MCF 10A (cell line): ENCODE results near the gene LDLRAD4. TPM values are rescaled to one million over a fixed set of nuclear protein-coding genes. Genes with fewer than 3 reads are reported as not detected.

Source experiments
- BruUV-seq: library from RNA; stranded (reverse); fragments of 400-500 nt; replicated peaks from 2 replicates; lab custom pipeline; 2021; lab: Mats Ljungman, UMichigan
- CTCF ChIA-PET: fragments of 300-600 bp; sonication (Branson Sonifier 250); formaldehyde crosslinking; extraction: SDS; loops from one replicate; lab custom pipeline; 2021; ENCODE audit warnings: antibody characterized with exemption, inconsistent platforms; lab: Yijun Ruan, JAX
- POLR2A ChIA-PET: fragments of 300-600, 350-650 bp; sonication (Branson Sonifier 250); formaldehyde crosslinking; extraction: SDS; loops from one replicate; lab custom pipeline; 2020; ENCODE audit warnings: antibody characterized with exemption, inconsistent platforms; lab: Yijun Ruan, JAX
- DNase-seq: peaks from one replicate; pipeline ENCODE4 v3.0.0-alpha.2; 2018; ENCODE audit not compliant: unreplicated experiment
- H3K27ac Mint-ChIP-seq: one replicate; pipeline ENCODE4 v1.8.0; 2022; ENCODE audit warnings: mild to moderate bottlenecking, low read depth, mixed read lengths; ENCODE audit not compliant: unreplicated experiment
- H3K27me3 Mint-ChIP-seq: one replicate; pipeline ENCODE4 v1.8.0; 2022; ENCODE audit warnings: mixed read lengths; ENCODE audit not compliant: insufficient read depth, unreplicated experiment
- H3K36me3 Mint-ChIP-seq: one replicate; pipeline ENCODE4 v1.8.0; 2022; ENCODE audit warnings: mild to moderate bottlenecking, moderate library complexity, mixed read lengths; ENCODE audit not compliant: insufficient read depth, unreplicated experiment
- H3K4me1 Mint-ChIP-seq: one replicate; pipeline ENCODE4 v1.8.0; 2022; ENCODE audit warnings: mixed read lengths; ENCODE audit not compliant: insufficient read depth, unreplicated experiment
- H3K4me3 Mint-ChIP-seq: one replicate; pipeline ENCODE4 v1.8.0; 2022; ENCODE audit warnings: mild to moderate bottlenecking, moderate library complexity, mixed read lengths; ENCODE audit not compliant: unreplicated experiment
- H3K9me3 Mint-ChIP-seq: one replicate; pipeline ENCODE4 v1.8.0; 2022; ENCODE audit warnings: mixed read lengths; ENCODE audit not compliant: unreplicated experiment
- CTCF ChIP-seq: fragments of 200-600 bp; IDR thresholded peaks from one replicate; pipeline ENCODE4 v1.8.0; 2022; ENCODE audit warnings: antibody characterized with exemption, mild to moderate bottlenecking; ENCODE audit not compliant: unreplicated experiment
- intact Hi-C: fragments of 100-400 bp; cut with micrococcal nuclease; formaldehyde crosslinking; loops from 2 replicates; pipeline ENCODE4 v1.14.1; 2022
- total RNA-seq: library from RNA; stranded (reverse); gene quantifications from 2 replicates; pipeline ENCODE4 v1.2.3, GENCODE V29; 2022

The LDLRAD4 gene
- total RNA-seq, 1 experiment from 2014 or later, result not detected

- Mint-ChIP-seq H3K9me3 (peaks cover 17% of the 10 kb centered on the region), H3K27ac (no peak overlapping the region), H3K4me3 (no peak overlapping the region), H3K36me3 (peaks cover 4% of the 10 kb centered on the region), H3K27me3 (no peaks in the 10 kb centered on the region), H3K4me1 (no peaks in the 10 kb centered on the region)
- intact Hi-C loops, result no loop called here
- POLR2A ChIA-PET, result no interaction called here
- no TSS peak for BruUV-seq
- TF ChIP-seq CTCF, result no peak
- CTCF ChIA-PET, result no interaction called here
- DNase-seq, result no peak
Observed at GRCh38 chr18:13442451-13442850, 223.9 kb downstream of the LDLRAD4 start.

- intact Hi-C loops, result no loop called here
- DNase-seq, result no peak
- ChIA-PET CTCF (no interaction called here), POLR2A (interaction anchor here (0.6 kb wide), 1 partner anchor 425 kb away, joined by 3 read pairs; no protein-coding TSS in a partner anchor)
- no peak for TF ChIP-seq CTCF
- Mint-ChIP-seq H3K27me3 (no peaks in the 10 kb centered on the region), H3K4me1 (no peaks in the 10 kb centered on the region), H3K9me3 (peaks cover 17% of the 10 kb centered on the region), H3K36me3 (peaks cover 4% of the 10 kb centered on the region), H3K4me3 (no peak overlapping the region), H3K27ac (no peak overlapping the region)
- BruUV-seq, result no TSS peak
Observed at GRCh38 chr18:13443552-13443951, 225.0 kb downstream of the LDLRAD4 start.

- no TSS peak for BruUV-seq
- ChIA-PET POLR2A (no interaction called here), CTCF (no interaction called here)
- no peaks in the 10 kb centered on the region for H3K27me3 Mint-ChIP-seq
- H3K4me3 Mint-ChIP-seq, result no peak overlapping the region
- no peaks in the 10 kb centered on the region for H3K4me1 Mint-ChIP-seq
- peaks cover 17% of the 10 kb centered on the region for H3K9me3 Mint-ChIP-seq
- H3K27ac Mint-ChIP-seq, result no peak overlapping the region
- H3K36me3 Mint-ChIP-seq, result peaks cover 4% of the 10 kb centered on the region
- no peak for DNase-seq
- no peak for TF ChIP-seq CTCF
- intact Hi-C loops, result no loop called here
Observed at GRCh38 chr18:13444430-13445240, 226.1 kb downstream of the LDLRAD4 start.

- peaks cover 21% of the 10 kb centered on the region for H3K9me3 Mint-ChIP-seq
- no peaks in the 10 kb centered on the region for H3K27me3 Mint-ChIP-seq
- TF ChIP-seq CTCF, result no peak
- no peak for DNase-seq
- intact Hi-C loops, result no loop called here
- H3K4me3 Mint-ChIP-seq, result no peak overlapping the region
- ChIA-PET CTCF (no interaction called here), POLR2A (no interaction called here)
- no TSS peak for BruUV-seq
- no peak overlapping the region for H3K27ac Mint-ChIP-seq
- peaks cover 4% of the 10 kb centered on the region for H3K36me3 Mint-ChIP-seq
- no peaks in the 10 kb centered on the region for H3K4me1 Mint-ChIP-seq
Observed at GRCh38 chr18:13445241-13445897, 226.8 kb downstream of the LDLRAD4 start.
